Erythroblast (primary cell): ENCODE results near the gene STAT5B.

ENCODE experiments used
- GATA1 ChIP-seq: IDR thresholded peaks from 2 replicates; pipeline ENCODE4 v1.6.1; 2011; ENCODE audit warnings: low read depth, mild to moderate bottlenecking, control low read depth, low read length, moderate library complexity
- POLR2A ChIP-seq: IDR thresholded peaks from 2 replicates; pipeline ENCODE4 v1.6.1; 2011; ENCODE audit warnings: mild to moderate bottlenecking, low read length

DNA sequence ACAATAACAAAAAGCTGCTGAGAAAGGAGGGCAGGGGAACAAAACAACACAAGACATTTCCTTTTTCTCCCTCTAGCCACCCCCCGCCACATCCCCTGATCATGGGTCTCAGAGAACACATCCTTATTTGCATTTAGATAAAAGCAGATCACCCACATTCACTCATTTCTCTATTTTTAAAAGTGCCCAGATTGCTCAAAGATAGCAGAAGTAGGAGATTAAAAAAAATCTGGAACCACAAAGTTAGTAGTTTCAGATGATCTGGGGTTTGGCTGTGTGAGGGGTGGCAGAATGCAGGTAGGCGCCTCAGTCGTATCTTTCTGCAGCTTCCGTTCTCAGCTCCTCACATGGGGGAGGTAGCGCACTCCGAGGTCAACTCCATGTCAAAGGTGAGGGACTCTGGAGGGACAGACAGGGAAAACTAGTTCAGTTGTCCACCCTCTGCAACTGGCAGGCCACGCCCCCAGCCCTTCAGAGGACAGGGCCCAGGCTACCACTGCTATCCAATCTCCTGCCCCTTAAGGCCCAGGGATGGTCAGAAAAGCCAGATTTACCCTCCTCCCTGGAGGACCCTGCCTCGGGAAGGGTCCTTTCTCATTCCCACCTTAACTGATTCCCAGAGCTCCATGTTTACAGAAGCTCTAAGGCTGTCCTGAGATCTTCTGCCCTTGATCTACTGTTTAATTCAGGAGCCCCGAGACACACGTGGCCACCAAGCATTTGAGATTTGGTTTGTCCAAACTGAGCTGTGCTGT, 39.4 kb upstream of the STAT5B start:
- no peak for TF ChIP-seq POLR2A
- no peak for TF ChIP-seq GATA1
